Stimulated activated CD4-positive, alpha-beta T cell treated with anti-CD3 and anti-CD28 coated beads, Interleukin-15, amount 100 ng/mL, for 48 hours (primary cell): Measurements from ENCODE around the gene SLC32A1.

Experiments
- DNase-seq, 2 donors: peaks; one replicate each; pipeline ENCODE4 v3.0.0-alpha.2; 2020; ENCODE audit warnings: low read depth in 2 of 2

Gene SLC32A1

GRCh38 chr20:38725931-38726803 lies 1.9 kb downstream of the SLC32A1 start:
- peak in 1 of 2 donors; percentile 53 for DNase-seq

- peak; percentile 69 to 73 for DNase-seq
These were observed 2.7 kb downstream of the SLC32A1 start for GRCh38 chr20:38726804-38727606.

GRCh38 chr20:38727607-38728190 lies 3.4 kb downstream of the SLC32A1 start:
- DNase-seq: no peak

- no peak for DNase-seq
These were observed 4.0 kb downstream of the SLC32A1 start for GRCh38 chr20:38728191-38728781.

- DNase-seq: no peak
These were observed 4.8 kb downstream of the SLC32A1 start for GRCh38 chr20:38728911-38729642.

GRCh38 chr20:38729767-38730166 lies 5.5 kb downstream of the SLC32A1 start:
- DNase-seq: no peak

GRCh38 chr20:38730167-38730988 lies 6.1 kb downstream of the SLC32A1 start:
- no peak for DNase-seq

- peak; percentile 55 to 74 for DNase-seq
These were observed 6.9 kb downstream of the SLC32A1 start for GRCh38 chr20:38730989-38731737.

GRCh38 chr20:38731738-38732113 lies 7.4 kb downstream of the SLC32A1 start:
- no peak for DNase-seq

GRCh38 chr20:38732981-38733380 lies 8.7 kb downstream of the SLC32A1 start:
- DNase-seq: no peak

GRCh38 chr20:38735172-38735571 lies 10.9 kb downstream of the SLC32A1 start:
- no peak for DNase-seq

GRCh38 chr20:38737887-38738286 lies 13.6 kb downstream of the SLC32A1 start:
- no peak for DNase-seq

- no peak for DNase-seq
These were observed 21.5 kb downstream of the SLC32A1 start for GRCh38 chr20:38745757-38746156.

GRCh38 chr20:38747495-38748096 lies 23.3 kb downstream of the SLC32A1 start:
- no peak for DNase-seq

- peak; percentile 91 to 97 for DNase-seq
These were observed 24.0 kb downstream of the SLC32A1 start, which contains the start of gene ACTR5 for GRCh38 chr20:38748097-38748860. Gene ACTR5 (plus strand): TSS chr20:38748460. CDS start chr20:38748479, 19 bp downstream.

- DNase-seq: peak; percentile 40 to 61
These were observed 24.5 kb downstream of the SLC32A1 start for GRCh38 chr20:38748861-38749149.

GRCh38 chr20:38751360-38751976 lies 27.2 kb downstream of the SLC32A1 start:
- DNase-seq: no peak

- no peak for DNase-seq
These were observed 27.7 kb downstream of the SLC32A1 start for GRCh38 chr20:38752029-38752428.
